HG03175 (cell line): ENCODE data around the gene TRPV4.

ENCODE experiments used
- ATAC-seq: cut with Tn5 transposase; IDR thresholded peaks from one replicate; pipeline ENCODE4 v1.9.1; 2021; ENCODE audit warnings: mild to moderate bottlenecking, moderate library complexity; ENCODE audit not compliant: unreplicated experiment

TRPV4 gene

DNA sequence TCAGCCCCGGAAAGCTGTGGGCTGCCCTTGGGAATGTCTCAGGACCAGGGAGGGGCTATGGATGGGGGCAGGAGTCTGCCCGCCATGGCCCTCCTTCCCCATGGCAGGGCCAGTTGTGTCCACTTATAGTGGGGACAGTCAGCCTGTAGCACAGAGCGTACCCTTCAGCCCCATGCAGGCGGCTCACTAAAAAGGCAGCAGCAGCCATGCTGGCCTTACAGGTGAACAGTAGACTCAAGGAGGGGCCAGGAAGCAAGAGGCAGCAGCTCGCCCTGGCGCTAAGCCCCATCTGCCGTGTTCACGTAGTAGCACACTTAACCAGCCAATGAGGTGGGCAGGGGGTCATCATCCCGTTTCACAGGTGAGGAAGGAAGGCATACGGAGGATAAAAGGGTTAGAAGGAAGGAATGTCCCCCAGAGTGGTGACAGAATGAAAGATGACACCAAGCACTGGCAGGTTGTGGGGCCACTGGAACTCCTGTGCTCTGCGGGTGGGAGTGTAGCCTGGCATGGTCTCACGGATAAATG, 66.9 kb downstream of the TRPV4 start:
- ATAC-seq = no peak

DNA sequence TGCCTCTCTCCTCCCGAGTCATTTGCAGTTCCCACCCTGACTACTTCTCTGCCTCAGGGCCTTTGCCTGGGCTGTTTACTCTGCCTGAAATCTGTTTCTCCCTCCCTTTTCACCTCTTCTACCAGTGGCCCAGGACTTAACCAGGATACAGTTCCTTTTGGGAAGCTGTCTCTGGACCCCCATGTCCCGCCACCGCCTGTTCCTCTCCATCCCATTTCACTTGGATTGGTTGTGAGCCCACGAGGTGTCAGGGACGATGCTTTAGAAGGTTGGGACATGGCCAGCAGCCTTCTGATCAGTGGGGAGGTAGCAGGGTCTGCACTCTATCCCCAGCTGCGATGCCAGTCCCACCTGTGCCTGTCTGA, 67.8 kb downstream of the TRPV4 start:
- no peak for ATAC-seq

DNA sequence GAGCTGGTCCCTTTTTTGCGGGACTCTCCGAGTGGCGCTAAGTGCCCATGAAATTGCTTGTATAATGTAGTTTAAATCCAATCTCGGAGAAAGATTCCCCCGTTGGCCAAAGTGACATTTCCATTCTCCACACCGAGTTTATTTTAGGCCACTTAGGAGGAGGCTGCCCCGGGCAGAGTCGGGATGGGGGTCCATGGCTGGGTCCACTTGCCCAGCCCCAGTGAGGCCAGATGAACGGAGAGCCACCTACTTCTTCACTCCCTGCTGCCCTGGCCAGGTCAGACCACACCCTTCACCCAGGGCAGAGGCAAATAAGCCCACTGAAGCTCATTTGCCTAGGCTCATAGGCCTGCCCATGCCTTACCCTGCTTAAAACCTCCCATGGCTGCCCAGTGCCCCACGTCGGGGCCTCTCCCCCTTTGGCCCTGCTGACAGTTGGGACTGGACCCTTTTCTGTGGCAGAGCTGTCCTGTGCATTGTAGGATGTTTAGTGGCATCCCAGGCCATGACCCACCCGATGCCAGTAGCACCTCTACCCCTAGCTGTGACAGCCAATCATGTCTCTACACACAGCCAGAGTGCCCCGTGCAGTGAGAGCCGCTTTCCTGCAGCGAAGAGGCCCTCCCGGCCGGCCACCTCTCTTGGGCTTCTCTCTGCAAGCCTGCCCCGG, 68.3 kb downstream of the TRPV4 start:
- no peak for ATAC-seq

DNA sequence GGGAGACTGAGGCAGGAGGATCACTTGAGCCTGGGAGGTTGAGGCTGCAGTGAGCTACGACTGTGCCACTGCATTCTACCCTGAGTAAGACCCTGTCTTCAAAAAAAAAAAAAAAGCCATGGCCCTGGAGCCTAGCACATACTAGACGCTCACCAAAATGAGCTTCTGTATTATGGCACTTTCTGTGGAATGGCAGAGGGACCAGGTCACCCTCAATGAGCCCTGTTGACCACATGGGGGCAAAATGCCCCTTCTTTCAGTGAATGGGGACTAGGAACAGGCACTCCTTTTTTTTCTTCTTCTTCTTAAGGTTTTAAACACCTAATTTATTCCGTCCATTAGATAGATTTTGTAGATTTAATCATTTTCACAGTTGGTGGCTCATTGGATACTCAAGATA, 69.1 kb downstream of the TRPV4 start:
- ATAC-seq = no peak

DNA sequence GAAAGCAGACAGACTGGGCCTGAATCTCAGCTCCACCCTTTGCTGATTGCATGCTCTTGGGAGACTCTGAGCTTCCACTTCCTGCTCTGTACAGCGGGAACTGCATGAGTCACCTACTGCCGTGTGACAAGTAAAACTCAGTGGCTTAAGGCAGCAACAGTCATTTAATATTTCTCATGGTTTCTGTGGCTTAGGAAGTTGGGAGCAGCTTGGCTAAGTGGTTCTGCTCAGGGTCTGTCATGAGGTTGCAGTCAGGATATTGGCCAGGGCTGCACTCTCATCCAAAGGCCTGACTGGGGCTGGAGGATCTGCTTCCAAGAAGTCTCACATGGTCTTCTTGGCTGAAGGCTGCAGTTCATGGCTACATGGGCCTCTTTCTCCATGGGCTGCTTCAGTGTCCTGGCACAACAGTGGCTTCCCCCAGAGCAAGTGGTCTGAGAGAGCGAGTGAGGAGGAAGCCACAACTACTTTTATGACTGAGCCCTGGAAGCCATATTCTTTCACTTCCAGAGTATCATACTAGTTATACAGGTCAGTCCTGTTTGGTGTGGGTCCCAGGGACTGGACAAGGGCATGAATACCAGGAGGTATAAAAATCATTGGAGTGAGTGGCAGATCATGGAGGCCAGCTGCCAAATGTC, 69.9 kb downstream of the TRPV4 start:
- ATAC-seq = no peak

DNA sequence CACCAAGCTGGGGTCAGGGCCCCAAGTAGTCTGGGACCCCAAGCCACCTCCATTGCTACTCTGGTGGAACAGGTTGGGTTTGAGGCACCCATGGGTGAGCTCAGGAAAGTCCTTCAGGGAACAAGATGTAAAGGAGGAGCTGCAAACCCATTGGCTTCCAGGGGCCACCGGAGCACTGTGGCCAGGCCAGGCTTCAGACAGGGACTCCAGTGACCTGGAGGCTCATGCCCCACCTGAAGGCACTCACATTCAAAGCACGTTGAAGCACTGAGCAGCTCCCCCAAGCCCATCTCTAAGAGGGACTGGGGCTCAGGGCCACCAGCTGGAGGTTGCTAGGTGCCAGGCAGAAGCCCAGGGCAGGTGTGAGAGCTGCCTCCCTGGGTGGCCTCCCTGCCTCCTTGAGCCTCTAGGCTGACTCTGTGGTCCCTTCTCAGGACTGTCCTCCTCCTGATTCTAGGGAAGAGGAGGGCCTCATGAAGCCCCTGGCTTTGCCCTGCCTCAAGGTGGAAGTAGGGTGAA, 70.5 kb downstream of the TRPV4 start:
- no peak for ATAC-seq

DNA sequence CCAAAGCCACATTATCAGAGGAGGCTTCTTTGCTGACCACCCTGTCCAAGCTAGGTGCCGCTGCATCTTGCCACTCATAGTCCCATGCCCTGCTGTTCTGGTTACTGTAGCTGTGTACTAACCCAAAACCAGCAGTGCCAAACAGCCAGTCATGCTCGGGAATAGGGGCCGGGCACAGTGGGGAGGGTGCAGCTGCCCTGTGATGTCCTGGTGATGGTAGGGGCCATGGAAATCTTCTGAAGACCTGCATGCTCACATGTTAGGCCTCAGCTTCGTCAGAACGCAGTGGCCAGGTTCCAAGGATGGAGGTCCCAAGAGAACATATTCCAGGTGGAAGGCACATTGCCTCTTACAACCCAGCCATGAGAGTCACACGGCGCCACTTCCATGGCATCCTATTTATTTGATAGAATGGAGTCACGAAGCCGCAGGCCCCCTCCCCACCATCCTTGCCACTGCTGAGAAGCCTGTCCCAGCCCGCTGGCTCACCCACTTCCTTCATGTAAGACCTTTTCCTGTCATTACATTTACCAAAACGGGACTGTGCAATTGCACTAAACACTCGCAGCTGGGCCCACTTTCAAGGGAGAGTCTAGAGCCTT, 71.0 kb downstream of the TRPV4 start:
- no peak for ATAC-seq

DNA sequence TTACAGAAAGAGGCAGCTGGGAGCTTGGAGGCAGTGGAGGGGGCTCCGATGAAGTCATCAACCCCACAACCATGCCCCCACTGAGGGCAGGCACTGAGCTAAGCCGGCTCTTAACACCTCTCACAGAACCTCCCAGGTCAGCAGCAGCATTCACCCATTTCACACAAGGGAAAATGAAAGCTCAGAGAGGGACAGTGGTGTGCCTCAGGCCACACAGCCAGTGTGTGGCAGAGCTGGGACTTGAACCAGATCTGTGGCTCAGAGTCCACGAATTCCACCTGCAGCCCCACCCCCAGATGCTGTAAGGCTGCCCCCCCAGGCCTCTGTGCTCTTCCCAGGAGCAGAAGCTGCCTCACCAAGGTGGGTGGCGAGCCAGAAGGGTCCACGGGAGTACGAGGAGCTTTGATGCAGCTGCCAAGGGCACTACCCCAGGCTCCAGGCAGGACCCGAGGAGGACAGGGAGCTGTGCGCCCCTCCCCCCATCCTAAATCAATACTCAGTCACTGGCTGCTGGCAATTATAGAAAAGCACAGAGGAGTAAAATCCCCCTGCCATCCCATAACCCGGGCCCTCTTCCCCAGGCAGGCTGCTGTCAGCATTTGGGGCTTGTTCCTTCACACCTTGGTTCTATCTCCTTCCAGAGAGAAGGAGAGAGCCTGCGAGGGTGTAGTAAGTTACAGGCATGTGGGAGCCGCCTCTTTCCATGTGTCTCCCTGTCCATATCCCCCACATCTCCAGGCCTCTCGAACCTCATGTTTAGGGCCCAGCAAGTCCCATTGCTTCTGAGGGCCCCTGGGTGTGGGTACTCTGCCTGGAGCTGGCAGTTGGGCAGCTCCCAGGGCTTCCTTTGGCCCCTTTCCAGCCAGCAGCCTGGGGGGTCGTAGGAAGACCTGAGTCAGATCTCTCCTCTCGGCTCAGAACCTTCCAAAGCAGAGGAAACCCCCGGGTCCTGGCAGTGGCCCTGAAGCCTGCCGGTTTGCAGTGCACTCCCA, 72.0 kb downstream of the TRPV4 start:
- no peak for ATAC-seq

DNA sequence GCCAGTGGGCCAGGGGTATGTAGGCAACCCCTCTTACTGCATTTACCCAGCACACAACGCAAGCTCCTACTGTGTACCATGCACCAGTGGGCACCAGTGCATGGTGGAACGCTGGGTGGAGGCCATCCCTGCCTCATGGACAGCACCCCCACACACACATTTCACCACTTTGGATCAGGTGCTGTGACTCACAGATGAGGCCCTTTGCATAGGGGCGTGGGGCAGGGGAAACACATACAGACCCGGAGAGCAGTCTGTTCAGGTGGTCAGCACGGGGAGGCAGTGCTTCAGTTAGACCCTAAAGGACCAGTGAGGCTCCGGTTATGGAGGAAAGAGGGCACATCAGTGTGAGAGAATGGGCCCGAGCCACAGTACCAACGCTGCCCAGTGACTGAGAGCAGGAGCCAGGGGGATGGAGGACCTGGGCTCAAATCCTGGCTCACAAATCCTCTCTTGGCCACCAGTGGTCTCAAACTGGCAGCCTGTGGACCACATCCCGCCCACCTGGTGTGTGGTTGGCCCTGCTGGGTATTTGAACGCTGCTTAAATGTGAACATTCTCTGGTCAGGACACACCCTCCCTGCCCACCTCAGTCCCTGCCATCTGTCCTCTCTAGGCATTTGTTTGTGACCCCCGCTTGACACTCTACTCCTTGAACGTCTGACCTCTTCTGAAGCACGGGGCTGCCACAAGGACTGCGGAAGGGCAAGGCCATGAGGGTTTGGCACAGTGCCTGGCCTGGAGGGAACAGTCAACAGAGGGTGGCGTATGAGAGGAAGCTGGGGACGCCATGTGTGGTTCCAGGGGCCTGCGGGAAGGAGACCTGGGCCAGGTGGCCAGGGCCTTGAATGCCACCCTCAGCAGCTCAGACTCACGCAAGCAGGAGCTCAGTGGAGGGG, 72.9 kb downstream of the TRPV4 start:
- no peak for ATAC-seq

DNA sequence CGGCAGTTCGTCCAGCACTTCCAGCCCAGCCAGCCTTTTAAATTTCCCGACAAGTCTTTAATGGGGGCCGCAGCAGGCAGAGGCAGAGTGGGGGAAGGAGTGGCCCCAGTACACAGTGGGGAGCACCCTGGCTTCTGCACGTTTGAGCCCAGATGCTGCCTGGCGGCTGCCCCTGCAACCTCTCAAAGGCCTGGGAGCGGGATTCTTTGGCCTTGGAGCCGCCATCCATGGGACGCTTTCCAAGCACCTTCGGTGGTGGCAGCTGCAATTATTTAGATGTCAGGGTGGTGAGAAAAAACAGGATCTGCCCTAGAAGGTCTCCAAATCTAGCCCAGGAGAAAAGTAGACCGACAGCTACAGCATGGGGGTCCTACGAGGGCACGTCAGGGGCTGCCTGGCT, 73.6 kb downstream of the TRPV4 start:
- ATAC-seq = no peak

DNA sequence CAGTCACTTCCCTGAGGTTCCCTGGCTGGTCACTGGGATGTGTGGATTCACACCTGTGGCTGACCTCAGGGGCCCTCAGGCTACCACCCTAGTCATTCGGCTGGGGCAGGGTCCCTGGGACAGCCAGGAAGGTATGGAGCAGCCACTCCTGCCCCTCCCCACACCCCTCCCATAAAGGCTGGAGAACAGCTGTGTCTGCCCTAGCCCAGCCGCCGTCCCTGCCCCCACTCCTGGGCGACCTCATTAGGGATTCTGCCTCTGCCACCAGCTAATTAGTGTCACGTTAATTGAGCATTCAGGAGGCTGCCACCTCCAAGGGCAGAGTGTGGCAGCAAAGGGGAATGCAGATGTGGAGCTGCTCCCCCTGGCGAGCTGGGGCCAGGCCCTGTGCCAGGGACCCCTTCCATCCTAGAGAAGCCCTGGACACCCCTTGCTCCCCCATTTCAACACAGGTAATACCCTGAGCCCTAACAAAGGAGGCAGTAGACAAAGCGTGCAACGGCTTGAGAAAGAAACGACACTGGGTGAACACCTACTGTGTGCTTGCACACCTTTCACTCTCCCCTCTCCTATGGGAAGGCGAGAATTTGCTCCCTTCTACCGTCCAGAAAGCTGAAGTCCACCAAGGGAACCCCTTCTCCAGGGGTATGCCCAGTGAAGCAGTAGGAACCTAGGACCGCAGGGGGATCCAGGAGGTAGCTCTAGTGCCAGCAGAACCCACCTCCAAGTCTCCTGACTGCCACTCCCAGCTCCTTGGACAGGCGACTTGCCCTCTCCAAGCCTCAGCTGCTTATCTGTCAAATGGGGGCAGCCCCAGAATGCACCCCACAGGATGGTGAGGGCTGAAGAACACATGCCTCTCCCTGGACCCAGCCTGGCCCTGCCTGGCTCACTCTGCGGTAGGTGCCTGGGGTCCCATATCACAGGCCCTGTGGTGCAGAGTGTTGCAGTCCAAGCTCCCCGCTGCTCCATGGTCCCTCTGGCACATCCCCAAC, 74.5 kb downstream of the TRPV4 start:
- no peak for ATAC-seq

DNA sequence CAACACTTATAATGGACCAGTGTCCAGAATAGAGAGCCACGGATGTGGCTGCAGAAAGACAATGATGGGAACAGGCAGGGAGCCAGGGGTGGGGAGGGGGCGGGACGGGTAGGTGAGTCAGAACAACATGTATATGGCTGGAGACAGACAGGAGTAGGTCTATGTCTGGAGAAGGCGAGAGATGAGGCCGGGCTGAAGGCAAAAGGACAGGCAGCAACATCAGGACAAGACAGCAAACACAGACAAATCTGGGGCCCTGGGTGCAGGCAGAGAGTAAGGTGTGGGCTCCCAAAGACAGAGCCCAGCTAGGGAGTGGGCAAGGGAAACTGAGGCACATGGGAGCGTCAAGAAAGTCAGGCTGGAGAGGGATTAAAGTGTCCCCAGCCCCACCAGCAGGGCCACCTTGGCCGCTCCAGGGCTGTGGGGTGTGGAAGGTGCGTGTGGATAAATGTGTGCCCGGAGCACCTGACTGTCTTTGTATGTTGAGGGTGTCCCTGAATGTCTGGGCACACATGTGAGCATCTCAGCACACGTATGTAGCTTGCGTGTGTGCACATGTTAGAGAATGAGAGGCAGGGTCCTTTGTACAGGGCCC, 75.4 kb downstream of the TRPV4 start:
- no peak for ATAC-seq

DNA sequence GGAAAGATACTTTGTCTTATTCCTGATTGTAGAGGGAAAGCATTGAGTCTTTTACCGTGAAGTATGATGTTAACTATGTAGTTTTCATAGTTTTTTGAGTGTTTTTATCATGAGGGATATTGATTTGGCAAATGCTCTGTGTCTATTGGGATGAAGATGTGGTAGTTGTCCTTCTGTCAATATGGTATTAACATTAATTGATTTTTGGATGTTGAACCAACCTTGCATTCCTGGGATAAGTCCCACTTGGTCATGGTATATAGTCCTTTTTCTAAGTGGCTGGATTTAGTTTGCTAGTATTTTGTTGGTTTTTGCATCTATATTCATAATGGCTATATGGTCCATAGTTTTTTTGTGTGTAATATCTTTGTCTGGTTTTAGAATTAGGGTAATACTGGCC, 76.7 kb downstream of the TRPV4 start:
- no peak for ATAC-seq

DNA sequence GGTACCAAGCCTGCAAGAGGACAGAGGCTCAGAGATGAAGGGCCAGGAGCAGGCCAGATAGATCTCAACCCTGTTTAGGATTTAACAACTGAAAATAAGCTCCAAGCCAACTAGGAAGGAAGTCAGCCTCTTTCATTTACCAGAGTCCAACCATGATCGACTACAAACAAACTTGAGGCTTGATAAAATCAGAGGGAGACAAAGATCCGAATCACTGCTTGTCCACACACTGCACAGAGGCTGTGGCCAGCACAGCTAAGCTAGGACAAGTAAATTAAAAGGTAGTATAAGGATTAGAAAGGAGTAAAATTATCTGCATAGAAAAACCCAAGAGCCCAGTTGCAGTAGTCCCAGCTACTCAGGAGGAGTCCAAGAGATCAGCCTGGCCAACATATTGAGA, 79.2 kb downstream of the TRPV4 start:
- ATAC-seq = no peak

DNA sequence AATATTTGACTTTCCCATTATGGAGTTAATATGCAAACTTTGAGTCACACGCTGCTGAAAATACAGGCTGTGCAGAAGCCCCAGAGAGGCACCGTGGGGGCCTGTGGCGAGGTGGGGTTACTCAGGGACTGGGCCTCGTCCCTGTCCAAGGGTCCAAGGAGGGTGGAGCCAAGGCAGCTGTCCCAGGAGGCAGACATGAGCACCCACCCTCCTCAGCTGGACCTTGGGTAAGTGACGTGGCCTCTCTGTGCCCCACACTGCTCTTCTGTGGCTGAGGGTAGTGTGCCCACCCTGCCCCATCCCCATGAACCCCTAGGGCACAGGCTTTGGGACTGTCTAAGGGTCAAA, 80.2 kb downstream of the TRPV4 start:
- ATAC-seq = no peak

DNA sequence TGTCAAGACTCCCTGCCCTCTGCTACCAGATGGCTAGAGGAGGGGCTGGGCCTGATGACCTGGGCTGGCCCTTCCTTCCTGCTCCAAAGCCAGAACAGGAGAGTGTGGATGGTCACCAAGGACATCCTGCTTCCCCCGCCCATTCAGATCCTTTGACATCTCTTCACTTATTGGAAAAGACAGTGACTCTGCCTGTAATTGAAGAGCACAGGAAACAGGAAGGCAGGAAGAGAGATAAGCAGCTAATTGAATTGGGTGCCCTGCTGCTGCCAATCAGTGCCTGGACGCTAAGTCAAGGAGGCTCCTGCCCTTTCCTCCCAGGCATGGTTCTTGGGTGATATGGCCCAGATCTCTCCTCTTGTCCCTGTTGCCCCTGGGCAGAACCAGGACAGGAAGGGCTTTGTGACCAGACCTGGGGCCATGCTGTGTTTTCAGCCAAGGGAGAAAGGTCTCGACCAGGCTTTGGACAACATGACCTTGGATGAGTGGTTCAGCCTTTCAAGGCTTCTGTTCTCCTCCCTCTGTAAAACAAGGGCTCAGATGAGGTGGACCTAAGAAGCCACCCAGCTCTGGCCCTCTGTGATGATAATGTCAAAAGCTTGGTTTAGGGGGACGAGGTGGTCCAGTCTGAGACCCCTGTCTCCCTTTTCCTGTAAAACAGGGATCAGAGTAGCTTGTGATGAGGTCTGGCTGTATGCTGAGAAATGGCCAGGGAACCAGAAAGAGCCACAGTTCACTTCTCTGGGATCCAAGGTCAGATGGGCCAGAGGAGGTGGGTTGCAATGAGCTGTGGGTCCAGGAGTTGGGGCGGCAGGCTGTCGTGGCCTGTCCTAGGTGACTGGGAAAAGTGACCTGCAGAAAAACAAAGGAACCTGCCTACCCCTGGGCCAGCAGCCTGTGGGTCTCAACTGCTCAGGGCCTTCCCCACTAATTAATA, 80.8 kb downstream of the TRPV4 start:
- ATAC-seq = no peak
